Prostate gland (tissue), 1 donor: ENCODE measurements around the gene CACNA1D.

Source experiments
- POLR2A ChIP-seq: fragments of 450-650 bp; IDR thresholded peaks from one replicate; pipeline ENCODE4 v1.6.1; 2016; ENCODE audit warnings: antibody characterized with exemption, mild to moderate bottlenecking
- POLR2AphosphoS5 ChIP-seq: sonication (generic); formaldehyde crosslinking; IDR thresholded peaks from one replicate; pipeline ENCODE4 v1.6.1; 2017; ENCODE audit warnings: antibody characterized with exemption

DNA sequence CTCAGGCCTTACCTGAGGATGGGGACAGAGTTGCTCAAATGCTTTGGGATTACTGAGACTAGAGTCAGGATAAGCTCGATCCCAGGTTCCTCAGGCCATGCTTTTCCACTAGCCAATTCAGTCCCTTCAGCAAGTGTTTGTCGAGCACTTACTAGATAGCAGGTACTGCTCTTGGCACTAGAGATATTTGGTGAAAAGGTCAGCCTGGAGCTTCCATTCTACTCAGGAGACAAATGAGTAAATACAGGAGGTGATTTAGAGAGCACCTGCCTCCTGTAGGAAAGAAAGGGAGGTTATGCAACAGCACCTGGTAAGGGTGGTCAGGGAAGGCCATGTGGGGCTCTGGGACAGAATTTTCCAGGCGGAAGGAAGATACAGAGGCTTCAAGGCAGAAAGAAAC lies 99.9 kb downstream of the CACNA1D start:
- TF ChIP-seq POLR2AphosphoS5 (no peak), POLR2A (no peak)
